Transverse colon (tissue), 4 donors: ENCODE results near the gene PBX2.

Source experiments
- POLR2A ChIP-seq: fragments of 450-650 bp; IDR thresholded peaks from one replicate; pipeline ENCODE4 v1.6.1; 2016; ENCODE audit warnings: antibody characterized with exemption, mild to moderate bottlenecking, moderate library complexity
- POLR2AphosphoS5 ChIP-seq, 3 donors: sonication (generic); formaldehyde crosslinking; IDR thresholded peaks; one replicate each; pipeline ENCODE4 v1.6.1; 2016; ENCODE audit warnings: antibody characterized with exemption in 3 of 3
- TF ChIP-seq, protein P1 (sequence below), 5 experiments: fragments of 200-600 bp in 3 of 5; fragments of 450-650 bp in 2 of 5; sonication (generic) in 3 of 5; IDR thresholded peaks; 1 replicate in 2 of 5; 2 replicates in 3 of 5; pipeline ENCODE4 v1.5.1; 2016 to 2017; ENCODE audit warnings: antibody characterized with exemption in 5 of 5, inconsistent platforms in 3 of 5, mild to moderate bottlenecking in 2 of 5, moderate library complexity in 1 of 5

DNA sequence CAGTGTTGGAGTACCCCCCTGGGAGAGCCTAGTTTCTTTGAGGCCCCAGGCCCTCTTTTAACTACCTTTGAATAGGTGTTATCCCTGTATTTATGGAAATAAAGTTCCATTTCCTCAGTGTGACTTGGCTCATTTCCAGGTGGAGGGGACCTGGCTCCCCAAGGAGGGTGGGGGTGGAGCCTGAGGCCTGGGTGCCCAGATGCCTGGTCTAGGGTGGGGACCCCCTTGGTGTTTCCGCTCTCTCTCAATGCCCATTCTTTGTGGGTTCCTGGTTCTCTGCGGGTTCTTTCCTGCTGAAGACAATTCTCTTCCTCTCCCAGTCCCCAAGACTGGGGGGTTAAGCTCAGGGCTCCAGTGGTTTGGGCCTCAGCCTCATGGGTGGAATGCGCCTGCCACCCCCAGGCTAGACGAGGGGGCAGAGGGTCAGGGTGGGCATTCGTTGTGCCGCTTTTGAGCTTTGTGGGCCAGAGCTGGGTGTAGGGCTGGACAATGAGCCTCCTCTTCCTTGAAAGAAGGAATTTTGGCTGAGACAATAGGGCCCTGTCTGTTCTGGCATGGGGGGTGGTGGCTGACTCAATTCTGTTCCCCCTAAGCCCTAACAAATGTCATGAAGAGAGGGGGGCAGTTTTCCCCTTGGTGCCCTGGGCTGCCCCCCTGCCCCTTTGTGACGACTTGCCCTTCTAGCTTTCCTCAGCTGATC, 26.3 kb downstream of the PBX2 start:
- TF ChIP-seq POLR2AphosphoS5 (IDR thresholded peaks at IDR 0.05): no peak
- TF ChIP-seq POLR2A: no peak
- TF ChIP-seq, protein P1, sequence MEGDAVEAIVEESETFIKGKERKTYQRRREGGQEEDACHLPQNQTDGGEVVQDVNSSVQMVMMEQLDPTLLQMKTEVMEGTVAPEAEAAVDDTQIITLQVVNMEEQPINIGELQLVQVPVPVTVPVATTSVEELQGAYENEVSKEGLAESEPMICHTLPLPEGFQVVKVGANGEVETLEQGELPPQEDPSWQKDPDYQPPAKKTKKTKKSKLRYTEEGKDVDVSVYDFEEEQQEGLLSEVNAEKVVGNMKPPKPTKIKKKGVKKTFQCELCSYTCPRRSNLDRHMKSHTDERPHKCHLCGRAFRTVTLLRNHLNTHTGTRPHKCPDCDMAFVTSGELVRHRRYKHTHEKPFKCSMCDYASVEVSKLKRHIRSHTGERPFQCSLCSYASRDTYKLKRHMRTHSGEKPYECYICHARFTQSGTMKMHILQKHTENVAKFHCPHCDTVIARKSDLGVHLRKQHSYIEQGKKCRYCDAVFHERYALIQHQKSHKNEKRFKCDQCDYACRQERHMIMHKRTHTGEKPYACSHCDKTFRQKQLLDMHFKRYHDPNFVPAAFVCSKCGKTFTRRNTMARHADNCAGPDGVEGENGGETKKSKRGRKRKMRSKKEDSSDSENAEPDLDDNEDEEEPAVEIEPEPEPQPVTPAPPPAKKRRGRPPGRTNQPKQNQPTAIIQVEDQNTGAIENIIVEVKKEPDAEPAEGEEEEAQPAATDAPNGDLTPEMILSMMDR (IDR thresholded peaks at IDR 0.05): no peak
